Measurements from ENCODE around the gene MYL3.

GRCh38 chr3:46889381-46890110 lies 26.3 kb upstream of the MYL3 start:
- TF ChIP-seq SUZ12 (IDR thresholded peaks at IDR 0.05; ENCODE audit: extremely low read depth, insufficient read depth, insufficient read length) = no peak
- TF ChIP-seq ZNF274 (IDR thresholded peaks at IDR 0.05; ENCODE audit: low read depth, low read length) = no peak
